ENCODE results near the gene NUMA1.

NUMA1 gene

GRCh38 chr11:71999798-72000197 lies 80.5 kb downstream of the NUMA1 start:
- DNase-seq: no peak

DNA sequence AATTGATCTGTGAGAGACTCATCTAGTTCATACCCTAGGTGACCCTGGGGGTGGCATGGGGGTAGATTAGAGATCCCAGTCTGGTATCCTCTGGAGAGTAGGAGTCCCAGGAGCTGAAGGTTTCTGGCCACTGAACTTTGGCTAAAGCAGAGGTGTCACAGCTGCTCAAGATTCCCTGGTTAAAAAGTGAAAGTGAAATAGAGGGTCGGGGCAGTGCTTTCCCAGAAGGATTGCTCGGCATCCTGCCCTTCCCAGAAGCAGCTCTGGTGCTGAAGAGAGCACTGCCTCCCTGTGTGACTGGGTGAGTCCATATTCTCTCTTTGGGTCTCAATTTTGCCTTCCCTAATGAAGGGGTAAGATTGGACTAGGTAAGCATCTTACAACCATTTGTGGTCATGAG lies 81.0 kb downstream of the NUMA1 start:
- DNase-seq: no peak

- no peak for DNase-seq
Measured at GRCh38 chr11:71998649-71999310, 81.6 kb downstream of the NUMA1 start, which contains the start of gene IL18BP. TSS of gene IL18BP (plus strand) at chr11:71998909. CDS start at chr11:71999985, 1,076 bp downstream.

GRCh38 chr11:71998061-71998460 lies 82.3 kb downstream of the NUMA1 start:
- DNase-seq: no peak

DNA sequence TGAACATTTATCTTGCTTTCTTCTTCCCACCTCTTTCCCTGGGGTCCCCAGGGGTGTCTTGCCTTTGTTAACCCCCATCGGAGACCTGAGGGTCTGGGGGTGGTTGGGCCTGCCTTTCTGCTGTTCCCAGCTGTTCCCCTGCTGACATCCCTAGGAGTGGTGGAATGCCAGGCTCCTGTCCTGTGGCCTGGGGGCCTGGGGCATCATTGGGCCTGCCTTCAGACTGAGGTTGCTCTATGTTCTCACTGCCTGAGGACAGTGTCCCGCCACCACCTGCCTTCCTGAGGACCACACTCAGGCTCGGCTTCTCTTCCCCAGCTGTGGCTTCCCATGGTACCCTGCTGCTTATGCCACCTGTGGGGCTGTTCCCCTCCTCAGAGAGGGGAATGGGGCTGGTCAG lies 82.7 kb downstream of the NUMA1 start:
- DNase-seq: no peak

DNA sequence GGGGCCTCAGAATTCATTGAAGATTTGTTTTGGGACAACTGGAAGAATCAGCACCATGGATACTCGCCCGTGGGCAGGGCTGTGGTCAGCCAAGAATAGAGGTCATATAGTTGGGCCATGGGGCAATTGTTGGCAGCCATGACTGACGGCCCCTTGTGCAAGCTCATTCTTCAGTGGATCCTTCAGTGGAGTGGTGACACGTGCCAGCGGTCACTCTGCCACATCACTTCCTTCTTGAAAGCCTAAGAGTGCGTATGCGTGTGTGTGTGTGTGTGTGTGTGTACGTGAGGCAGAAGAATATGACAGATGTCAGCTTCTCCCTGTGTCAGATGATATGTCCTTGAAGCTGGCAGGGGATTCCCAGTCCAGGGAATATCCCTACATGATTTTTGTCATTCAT lies 83.4 kb downstream of the NUMA1 start:
- no peak for DNase-seq

GRCh38 chr11:71996517-71996916 lies 83.8 kb downstream of the NUMA1 start:
- DNase-seq: no peak

GRCh38 chr11:71995726-71996291 lies 84.5 kb downstream of the NUMA1 start:
- no peak for DNase-seq

- no peak for DNase-seq
Measured at GRCh38 chr11:71994786-71995185, 85.6 kb downstream of the NUMA1 start.

- DNase-seq: no peak
Measured at GRCh38 chr11:71992136-71992730, 88.1 kb downstream of the NUMA1 start.

DNA sequence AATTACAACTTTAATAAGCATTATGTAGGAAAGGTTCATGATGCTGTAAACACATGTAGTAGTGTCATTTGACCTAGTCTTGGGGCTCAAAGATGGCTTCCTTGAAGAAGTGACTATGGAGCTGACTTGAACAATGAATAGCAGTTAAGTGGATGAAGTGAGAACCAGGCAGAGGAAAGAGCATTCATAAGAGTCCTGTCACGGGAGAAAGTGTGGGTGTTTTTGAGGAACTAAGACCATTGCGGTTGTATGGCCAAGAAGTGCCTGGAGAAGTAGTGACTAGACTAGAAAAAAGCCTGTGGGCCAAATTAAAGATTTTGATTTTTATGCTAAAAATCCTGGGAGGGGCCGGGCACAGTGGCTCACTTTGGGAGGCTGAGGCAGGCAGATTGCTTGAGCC lies 88.8 kb downstream of the NUMA1 start:
- no peak for DNase-seq

DNA sequence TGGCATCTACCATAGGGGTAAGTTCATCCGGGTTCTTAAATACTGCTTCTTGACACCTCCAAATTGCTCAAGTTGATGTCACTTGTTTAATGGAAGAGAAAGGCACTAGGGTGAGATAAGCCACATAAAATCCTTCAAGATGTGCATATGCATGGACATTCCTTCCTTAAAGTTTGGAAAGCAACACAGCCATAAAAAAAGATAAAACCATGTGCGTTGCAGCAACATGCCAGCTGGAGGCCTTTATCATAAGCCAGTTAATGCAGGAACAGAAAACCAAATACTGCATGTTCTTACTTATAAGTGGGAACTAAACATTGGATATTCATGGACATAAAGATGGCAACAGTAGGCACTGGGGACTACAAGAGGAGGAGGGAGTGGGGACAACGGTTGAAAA lies 89.6 kb downstream of the NUMA1 start:
- no peak for DNase-seq

- no peak for DNase-seq
Measured at GRCh38 chr11:71988050-71988449, 92.3 kb downstream of the NUMA1 start.

GRCh38 chr11:71987521-71987920 lies 92.8 kb downstream of the NUMA1 start:
- DNase-seq: no peak

GRCh38 chr11:71986131-71986530 lies 94.2 kb downstream of the NUMA1 start:
- DNase-seq: no peak

GRCh38 chr11:71979602-71980001 lies 100.7 kb downstream of the NUMA1 start:
- no peak for DNase-seq

GRCh38 chr11:71979094-71979493 lies 101.2 kb downstream of the NUMA1 start:
- no peak for DNase-seq

GRCh38 chr11:71977743-71978418 lies 102.5 kb downstream of the NUMA1 start:
- DNase-seq: peak in 1 of 2 experiments; percentile 41

GRCh38 chr11:71977090-71977489 lies 103.3 kb downstream of the NUMA1 start:
- no peak for DNase-seq

DNA sequence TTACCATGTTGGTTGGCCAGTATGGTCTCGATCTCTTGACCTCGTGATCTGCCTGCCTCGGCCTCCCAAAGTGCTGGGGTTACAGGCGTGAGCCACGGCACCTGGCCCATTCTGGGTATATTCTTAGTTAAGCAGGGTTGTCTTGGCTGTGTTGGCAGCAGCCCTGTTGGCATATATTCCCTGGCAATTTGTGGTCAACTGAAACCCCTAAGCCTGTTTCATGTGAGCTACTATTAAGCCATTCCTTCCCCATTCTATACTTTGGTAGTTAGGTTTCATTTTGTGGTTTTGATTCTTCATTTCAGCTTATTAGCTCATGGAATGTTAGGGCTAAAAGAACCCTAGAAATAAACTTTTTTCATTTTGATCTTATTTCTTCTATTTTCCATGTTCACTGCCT lies 103.8 kb downstream of the NUMA1 start:
- DNase-seq: no peak

- no peak for DNase-seq
Measured at GRCh38 chr11:71971680-71972079, 108.7 kb downstream of the NUMA1 start.

GRCh38 chr11:71964641-71965040 lies 115.7 kb downstream of the NUMA1 start:
- DNase-seq: no peak

GRCh38 chr11:71963468-71963867 lies 116.9 kb downstream of the NUMA1 start:
- DNase-seq: no peak

DNA sequence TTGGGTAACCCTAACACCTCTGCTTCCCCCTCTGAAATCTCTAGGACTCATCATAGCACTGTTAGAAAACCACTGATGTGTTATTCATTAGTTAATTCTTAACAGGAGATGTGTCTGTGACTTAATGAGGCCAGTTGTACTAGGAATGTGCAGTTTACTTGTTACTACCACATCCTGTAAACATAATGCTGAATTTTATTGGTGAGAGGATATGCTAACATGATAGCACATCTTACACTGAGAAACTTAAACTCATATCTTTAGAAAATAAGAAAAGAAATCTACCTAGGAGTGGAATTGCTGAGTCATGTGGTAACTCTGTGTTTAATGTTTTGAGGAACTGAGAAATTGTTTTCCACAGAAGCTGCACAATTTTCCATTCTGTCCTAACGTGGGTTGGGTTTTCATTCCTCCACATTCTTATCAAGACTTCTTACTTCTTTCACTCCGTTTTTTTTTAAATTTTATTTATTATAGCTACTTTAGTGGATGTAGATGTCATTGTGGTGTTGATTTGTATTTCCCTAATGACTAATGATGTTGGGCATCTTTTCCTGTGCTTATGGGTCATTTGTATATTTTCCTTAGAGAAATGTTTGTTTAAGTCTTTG lies 117.8 kb downstream of the NUMA1 start:
- DNase-seq: no peak
